Thyroid gland (tissue), 4 donors: ENCODE measurements around the gene KCNJ11.

Experiments used
- POLR2A ChIP-seq, 2 donors: fragments of 450-650 bp; IDR thresholded peaks; one replicate each; pipeline ENCODE4 v1.6.1; 2017; ENCODE audit warnings: antibody characterized with exemption in 2 of 2, mild to moderate bottlenecking in 2 of 2, moderate library complexity in 1 of 2
- TF ChIP-seq, protein P1 (sequence below), 6 experiments: fragments of 200-600 bp in 3 of 6; fragments of 450-650 bp in 3 of 6; sonication (generic) in 3 of 6; IDR thresholded peaks; one replicate each; pipeline ENCODE4 v1.5.1; 2016 to 2019; ENCODE audit warnings: antibody characterized with exemption in 6 of 6, mild to moderate bottlenecking in 2 of 6, inconsistent platforms in 1 of 6, moderate library complexity in 1 of 6

DNA sequence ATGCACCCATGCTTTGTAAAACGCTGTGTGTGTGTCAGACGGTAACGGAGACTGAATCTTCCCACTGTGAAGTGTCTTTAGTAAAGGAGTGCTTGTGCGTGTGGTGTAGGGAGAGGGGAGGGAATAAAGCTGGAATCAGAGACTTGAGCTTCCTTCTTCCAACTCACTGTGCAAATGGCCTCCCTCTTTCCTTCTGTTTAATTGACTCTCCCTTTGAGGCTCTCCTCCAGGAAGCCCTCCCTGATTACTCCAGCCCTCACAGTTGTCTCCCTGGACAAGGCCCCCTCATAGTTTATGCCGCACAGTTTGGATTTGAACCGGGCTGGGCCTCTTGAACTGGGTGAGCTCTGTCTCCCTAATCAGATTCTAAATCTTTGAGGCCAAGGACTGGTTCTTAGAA, 23.0 kb upstream of the KCNJ11 start:
- TF ChIP-seq, protein P1, sequence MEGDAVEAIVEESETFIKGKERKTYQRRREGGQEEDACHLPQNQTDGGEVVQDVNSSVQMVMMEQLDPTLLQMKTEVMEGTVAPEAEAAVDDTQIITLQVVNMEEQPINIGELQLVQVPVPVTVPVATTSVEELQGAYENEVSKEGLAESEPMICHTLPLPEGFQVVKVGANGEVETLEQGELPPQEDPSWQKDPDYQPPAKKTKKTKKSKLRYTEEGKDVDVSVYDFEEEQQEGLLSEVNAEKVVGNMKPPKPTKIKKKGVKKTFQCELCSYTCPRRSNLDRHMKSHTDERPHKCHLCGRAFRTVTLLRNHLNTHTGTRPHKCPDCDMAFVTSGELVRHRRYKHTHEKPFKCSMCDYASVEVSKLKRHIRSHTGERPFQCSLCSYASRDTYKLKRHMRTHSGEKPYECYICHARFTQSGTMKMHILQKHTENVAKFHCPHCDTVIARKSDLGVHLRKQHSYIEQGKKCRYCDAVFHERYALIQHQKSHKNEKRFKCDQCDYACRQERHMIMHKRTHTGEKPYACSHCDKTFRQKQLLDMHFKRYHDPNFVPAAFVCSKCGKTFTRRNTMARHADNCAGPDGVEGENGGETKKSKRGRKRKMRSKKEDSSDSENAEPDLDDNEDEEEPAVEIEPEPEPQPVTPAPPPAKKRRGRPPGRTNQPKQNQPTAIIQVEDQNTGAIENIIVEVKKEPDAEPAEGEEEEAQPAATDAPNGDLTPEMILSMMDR (IDR thresholded peaks at IDR 0.05) = no peak
- TF ChIP-seq POLR2A (IDR thresholded peaks at IDR 0.05) = no peak
